ENCODE measurements around the gene SERPINE1. TPM values are rescaled to one million over a fixed set of nuclear protein-coding genes. Genes with fewer than 3 reads are reported as not detected.

SERPINE1 gene
- total and polyA plus RNA-seq, 2 of the 8 experiments (the other 6 are each of a cell fraction or from before 2014, with no cell fraction given), result 3.7 to 5.6 TPM

DNA sequence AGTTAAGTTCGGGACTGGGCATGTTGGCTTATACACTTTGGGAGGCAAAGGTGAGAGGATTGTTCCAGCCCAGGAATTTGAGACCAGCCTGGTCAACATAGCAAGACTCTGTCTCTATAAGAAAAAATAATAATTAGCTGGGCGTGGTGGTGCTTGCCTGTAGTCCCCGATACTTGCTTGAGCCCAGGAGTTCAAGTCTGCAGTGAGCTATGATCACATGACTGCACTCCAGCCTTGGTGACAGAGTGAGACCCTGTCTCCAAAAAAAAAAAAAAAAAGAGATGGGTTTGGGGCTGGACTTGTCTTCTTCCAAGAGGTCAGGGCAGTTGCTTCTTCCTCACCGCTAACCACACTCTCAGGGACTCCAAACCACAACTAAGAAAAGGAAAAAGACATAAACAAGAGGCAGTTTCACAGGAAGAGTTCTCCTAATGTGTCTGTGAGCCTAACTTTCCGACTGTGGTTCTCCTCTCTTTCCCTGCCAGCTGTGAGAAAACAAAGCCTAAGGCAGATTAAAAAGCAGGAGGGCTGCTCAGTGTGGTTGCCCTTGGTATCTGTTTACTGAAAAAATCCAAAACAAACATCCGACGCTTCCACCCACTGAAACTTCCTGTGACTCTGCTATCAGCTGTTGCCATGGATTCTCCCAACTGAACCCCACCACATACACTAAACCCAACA lies 2.4 kb upstream of the SERPINE1 start (continued):
- TF ChIP-seq, protein P1, sequence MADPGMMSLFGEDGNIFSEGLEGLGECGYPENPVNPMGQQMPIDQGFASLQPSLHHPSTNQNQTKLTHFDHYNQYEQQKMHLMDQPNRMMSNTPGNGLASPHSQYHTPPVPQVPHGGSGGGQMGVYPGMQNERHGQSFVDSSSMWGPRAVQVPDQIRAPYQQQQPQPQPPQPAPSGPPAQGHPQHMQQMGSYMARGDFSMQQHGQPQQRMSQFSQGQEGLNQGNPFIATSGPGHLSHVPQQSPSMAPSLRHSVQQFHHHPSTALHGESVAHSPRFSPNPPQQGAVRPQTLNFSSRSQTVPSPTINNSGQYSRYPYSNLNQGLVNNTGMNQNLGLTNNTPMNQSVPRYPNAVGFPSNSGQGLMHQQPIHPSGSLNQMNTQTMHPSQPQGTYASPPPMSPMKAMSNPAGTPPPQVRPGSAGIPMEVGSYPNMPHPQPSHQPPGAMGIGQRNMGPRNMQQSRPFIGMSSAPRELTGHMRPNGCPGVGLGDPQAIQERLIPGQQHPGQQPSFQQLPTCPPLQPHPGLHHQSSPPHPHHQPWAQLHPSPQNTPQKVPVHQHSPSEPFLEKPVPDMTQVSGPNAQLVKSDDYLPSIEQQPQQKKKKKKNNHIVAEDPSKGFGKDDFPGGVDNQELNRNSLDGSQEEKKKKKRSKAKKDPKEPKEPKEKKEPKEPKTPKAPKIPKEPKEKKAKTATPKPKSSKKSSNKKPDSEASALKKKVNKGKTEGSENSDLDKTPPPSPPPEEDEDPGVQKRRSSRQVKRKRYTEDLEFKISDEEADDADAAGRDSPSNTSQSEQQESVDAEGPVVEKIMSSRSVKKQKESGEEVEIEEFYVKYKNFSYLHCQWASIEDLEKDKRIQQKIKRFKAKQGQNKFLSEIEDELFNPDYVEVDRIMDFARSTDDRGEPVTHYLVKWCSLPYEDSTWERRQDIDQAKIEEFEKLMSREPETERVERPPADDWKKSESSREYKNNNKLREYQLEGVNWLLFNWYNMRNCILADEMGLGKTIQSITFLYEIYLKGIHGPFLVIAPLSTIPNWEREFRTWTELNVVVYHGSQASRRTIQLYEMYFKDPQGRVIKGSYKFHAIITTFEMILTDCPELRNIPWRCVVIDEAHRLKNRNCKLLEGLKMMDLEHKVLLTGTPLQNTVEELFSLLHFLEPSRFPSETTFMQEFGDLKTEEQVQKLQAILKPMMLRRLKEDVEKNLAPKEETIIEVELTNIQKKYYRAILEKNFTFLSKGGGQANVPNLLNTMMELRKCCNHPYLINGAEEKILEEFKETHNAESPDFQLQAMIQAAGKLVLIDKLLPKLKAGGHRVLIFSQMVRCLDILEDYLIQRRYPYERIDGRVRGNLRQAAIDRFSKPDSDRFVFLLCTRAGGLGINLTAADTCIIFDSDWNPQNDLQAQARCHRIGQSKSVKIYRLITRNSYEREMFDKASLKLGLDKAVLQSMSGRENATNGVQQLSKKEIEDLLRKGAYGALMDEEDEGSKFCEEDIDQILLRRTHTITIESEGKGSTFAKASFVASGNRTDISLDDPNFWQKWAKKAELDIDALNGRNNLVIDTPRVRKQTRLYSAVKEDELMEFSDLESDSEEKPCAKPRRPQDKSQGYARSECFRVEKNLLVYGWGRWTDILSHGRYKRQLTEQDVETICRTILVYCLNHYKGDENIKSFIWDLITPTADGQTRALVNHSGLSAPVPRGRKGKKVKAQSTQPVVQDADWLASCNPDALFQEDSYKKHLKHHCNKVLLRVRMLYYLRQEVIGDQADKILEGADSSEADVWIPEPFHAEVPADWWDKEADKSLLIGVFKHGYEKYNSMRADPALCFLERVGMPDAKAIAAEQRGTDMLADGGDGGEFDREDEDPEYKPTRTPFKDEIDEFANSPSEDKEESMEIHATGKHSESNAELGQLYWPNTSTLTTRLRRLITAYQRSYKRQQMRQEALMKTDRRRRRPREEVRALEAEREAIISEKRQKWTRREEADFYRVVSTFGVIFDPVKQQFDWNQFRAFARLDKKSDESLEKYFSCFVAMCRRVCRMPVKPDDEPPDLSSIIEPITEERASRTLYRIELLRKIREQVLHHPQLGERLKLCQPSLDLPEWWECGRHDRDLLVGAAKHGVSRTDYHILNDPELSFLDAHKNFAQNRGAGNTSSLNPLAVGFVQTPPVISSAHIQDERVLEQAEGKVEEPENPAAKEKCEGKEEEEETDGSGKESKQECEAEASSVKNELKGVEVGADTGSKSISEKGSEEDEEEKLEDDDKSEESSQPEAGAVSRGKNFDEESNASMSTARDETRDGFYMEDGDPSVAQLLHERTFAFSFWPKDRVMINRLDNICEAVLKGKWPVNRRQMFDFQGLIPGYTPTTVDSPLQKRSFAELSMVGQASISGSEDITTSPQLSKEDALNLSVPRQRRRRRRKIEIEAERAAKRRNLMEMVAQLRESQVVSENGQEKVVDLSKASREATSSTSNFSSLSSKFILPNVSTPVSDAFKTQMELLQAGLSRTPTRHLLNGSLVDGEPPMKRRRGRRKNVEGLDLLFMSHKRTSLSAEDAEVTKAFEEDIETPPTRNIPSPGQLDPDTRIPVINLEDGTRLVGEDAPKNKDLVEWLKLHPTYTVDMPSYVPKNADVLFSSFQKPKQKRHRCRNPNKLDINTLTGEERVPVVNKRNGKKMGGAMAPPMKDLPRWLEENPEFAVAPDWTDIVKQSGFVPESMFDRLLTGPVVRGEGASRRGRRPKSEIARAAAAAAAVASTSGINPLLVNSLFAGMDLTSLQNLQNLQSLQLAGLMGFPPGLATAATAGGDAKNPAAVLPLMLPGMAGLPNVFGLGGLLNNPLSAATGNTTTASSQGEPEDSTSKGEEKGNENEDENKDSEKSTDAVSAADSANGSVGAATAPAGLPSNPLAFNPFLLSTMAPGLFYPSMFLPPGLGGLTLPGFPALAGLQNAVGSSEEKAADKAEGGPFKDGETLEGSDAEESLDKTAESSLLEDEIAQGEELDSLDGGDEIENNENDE (IDR thresholded peaks at IDR 0.05; ENCODE audit: insufficient replicate concordance, low read length), result no peak
- no peak for TF ChIP-seq ASH2L (IDR thresholded peaks at IDR 0.05; ENCODE audit: low read length)
- TF ChIP-seq TCF12 (IDR thresholded peaks at IDR 0.05; ENCODE audit: low read depth, low read length), result no peak
- no peak for TF ChIP-seq SP4 (IDR thresholded peaks at IDR 0.05; ENCODE audit: low read length)
- no peak for TF ChIP-seq SAP30 (IDR thresholded peaks at IDR 0.05; ENCODE audit: insufficient read depth, insufficient replicate concordance, low read length)

Data from H1 (cell line).